C4-2B (cell line): Measurements from ENCODE around the gene FOXP3.

Experiments used
- CTCF ChIP-seq: fragments of 450-650 bp; conservative IDR thresholded peaks from 2 replicates; pipeline ENCODE4 v1.5.1; 2017; ENCODE audit warnings: mild to moderate bottlenecking
- ZFX ChIP-seq: fragments of 450-650 bp; IDR thresholded peaks from 2 replicates; pipeline ENCODE4 v1.6.1; 2017

GRCh38 chrX:49309401-49309981, 45.0 kb upstream of the FOXP3 start:
- TF ChIP-seq CTCF = no peak
- no peak for TF ChIP-seq ZFX
